ENCODE results near the gene FBXO47.

- TF ChIP-seq, protein P1, sequence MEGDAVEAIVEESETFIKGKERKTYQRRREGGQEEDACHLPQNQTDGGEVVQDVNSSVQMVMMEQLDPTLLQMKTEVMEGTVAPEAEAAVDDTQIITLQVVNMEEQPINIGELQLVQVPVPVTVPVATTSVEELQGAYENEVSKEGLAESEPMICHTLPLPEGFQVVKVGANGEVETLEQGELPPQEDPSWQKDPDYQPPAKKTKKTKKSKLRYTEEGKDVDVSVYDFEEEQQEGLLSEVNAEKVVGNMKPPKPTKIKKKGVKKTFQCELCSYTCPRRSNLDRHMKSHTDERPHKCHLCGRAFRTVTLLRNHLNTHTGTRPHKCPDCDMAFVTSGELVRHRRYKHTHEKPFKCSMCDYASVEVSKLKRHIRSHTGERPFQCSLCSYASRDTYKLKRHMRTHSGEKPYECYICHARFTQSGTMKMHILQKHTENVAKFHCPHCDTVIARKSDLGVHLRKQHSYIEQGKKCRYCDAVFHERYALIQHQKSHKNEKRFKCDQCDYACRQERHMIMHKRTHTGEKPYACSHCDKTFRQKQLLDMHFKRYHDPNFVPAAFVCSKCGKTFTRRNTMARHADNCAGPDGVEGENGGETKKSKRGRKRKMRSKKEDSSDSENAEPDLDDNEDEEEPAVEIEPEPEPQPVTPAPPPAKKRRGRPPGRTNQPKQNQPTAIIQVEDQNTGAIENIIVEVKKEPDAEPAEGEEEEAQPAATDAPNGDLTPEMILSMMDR (IDR thresholded peaks at IDR 0.05) = no peak
- TF ChIP-seq POLR2A (IDR thresholded peaks at IDR 0.05; ENCODE audit: low read depth) = no peak
Observed at GRCh38 chr17:38915639-38915995, 51.6 kb downstream of the FBXO47 start.

All from esophagus muscularis mucosa (tissue), 3 donors.